Measurements from ENCODE around the gene KCNQ1OT1.

Gene KCNQ1OT1

DNA sequence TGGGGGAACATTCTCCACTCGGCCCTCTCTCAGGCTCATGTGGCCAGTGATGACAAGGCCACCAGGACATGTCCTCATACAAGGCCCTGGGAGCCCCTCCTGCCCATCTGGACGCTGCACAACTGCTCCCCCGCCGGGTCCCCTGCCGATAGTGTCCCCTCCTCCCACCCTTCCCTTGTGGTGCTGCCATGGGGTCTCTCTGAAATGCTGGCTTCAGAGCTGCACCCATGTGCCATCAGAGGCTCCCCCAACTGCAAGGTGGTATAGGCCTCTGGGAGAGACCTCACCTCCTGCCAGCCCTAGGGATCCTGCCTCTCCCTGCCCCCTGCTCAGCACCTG is 113.0 kb downstream of the KCNQ1OT1 start:
- Histone ChIP-seq H2BK15ac (ENCODE audit: low read length) (peak overlapping the region; percentile 18), H4K8ac (ENCODE audit: low read depth, low read length) (no peak overlapping the region), H3K4me1 (ENCODE audit: control insufficient read depth in 2 of 2, insufficient read depth in 1 of 2, low read depth in 1 of 2, low read length in 2 of 2) (peaks cover 0 to 12% of the 10 kb centered on the region in 2 donors), H3K36me3 (replicated peaks in 1 of 2; ENCODE audit: control insufficient read depth in 2 of 2, insufficient read depth in 2 of 2, low read length in 2 of 2) (no peaks in the 10 kb centered on the region), H3K4ac (ENCODE audit: low read length) (no peak overlapping the region), H2BK5ac (ENCODE audit: low read length) (no peak overlapping the region), H2BK12ac (ENCODE audit: low read length) (peak overlapping the region; percentile 4), H3K27me3 (ENCODE audit: control insufficient read depth in 3 of 3, insufficient read depth in 3 of 3, low read depth in 1 of 3, low read length in 3 of 3) (peaks cover 0 to 9% (median 0%) of the 10 kb centered on the region in 3 experiments), H3K18ac (ENCODE audit: low read length) (peak overlapping the region; percentile 89), H3K9me3 (replicated peaks in 1 of 2; ENCODE audit: control insufficient read depth in 2 of 2, insufficient read depth in 1 of 2, low read depth in 1 of 2, low read length in 2 of 2) (no peaks in the 10 kb centered on the region), H3K4me2 (ENCODE audit: insufficient read depth, low read length, poor library complexity, severe bottlenecking) (no peak overlapping the region), H3K14ac (ENCODE audit: low read length) (peak overlapping the region; percentile 14), H4K91ac (ENCODE audit: low read depth, low read length, poor library complexity) (no peak overlapping the region), H2BK120ac (ENCODE audit: low read depth, low read length) (no peak overlapping the region), H3K23ac (ENCODE audit: low read depth, low read length, poor library complexity) (peak overlapping the region; percentile 58), H3K27ac (replicated peaks; ENCODE audit: low read length) (no peak overlapping the region), H3K4me3 (ENCODE audit: low read length in 2 of 2) (no peak overlapping the region), H2AK5ac (ENCODE audit: low read depth, low read length) (peak overlapping the region; percentile 79), H3K9ac (ENCODE audit: low read depth, low read length, poor library complexity) (peak overlapping the region; percentile 52), H2AFZ (ENCODE audit: low read length) (no peak overlapping the region), H3K79me1 (ENCODE audit: low read depth, low read length) (peaks cover 2% of the 10 kb centered on the region)
- no peak for DNase-seq (ENCODE audit: low spot score)
- WGBS, 2 donors (ENCODE audit: extremely low coverage in 2 of 2, insufficient read length in 2 of 2, insufficient replicate concordance in 1 of 2), result no CpG with 5 or more reads among the region's 5 CpGs

DNA sequence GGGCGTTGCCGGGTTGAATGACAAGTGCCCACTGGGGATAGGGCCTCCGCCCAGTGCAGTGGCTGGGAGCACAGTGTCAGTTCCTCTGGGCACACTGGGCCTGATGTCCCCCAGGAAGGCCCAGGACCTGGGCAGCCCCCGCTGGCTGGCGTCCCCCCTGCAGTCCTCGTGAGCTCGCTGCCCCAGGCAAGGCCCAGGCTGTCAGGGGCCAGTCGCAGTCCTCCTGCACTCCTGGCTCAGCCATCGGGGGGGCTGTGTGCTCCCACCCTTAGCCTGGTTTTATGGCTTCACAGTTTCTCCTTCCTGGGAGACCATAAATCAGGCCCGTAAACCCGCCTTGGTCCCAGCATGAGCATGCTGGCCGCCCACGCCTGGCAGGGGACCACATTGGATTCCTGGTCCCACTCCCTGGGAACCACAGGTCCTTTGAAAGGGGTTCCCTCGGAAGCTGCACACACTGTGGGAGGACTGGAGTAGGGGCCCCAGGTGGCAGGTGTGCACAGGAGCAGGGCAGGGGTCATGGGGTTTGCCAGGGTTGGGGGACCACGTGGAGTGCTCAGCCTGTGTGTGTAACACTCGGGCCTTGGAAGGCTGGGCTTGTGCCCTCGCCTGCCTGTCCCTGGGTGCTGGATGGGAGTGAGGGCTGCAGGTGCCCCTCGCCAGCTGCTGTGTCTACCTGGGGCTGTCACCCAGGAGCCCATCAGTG is 113.6 kb downstream of the KCNQ1OT1 start:
- Histone ChIP-seq H3K4me1 (ENCODE audit: control insufficient read depth in 2 of 2, insufficient read depth in 1 of 2, low read depth in 1 of 2, low read length in 2 of 2) (peaks cover 0 to 9% of the 10 kb centered on the region in 2 donors), H2BK12ac (ENCODE audit: low read length) (peak overlapping the region; percentile 4), H2AK5ac (ENCODE audit: low read depth, low read length) (peak overlapping the region; percentile 79), H2BK5ac (ENCODE audit: low read length) (no peak overlapping the region), H3K9ac (ENCODE audit: low read depth, low read length, poor library complexity) (peak overlapping the region; percentile 52), H3K27ac (replicated peaks; ENCODE audit: low read length) (no peak overlapping the region), H3K4me3 (ENCODE audit: low read length in 2 of 2) (no peak overlapping the region), H3K4ac (ENCODE audit: low read length) (no peak overlapping the region), H3K27me3 (ENCODE audit: control insufficient read depth in 3 of 3, insufficient read depth in 3 of 3, low read depth in 1 of 3, low read length in 3 of 3) (peaks cover 0 to 14% (median 0%) of the 10 kb centered on the region in 3 experiments), H2AFZ (ENCODE audit: low read length) (no peak overlapping the region), H3K18ac (ENCODE audit: low read length) (peak overlapping the region; percentile 89), H4K8ac (ENCODE audit: low read depth, low read length) (no peak overlapping the region), H3K79me1 (ENCODE audit: low read depth, low read length) (peaks cover 2% of the 10 kb centered on the region), H3K4me2 (ENCODE audit: insufficient read depth, low read length, poor library complexity, severe bottlenecking) (no peak overlapping the region), H3K23ac (ENCODE audit: low read depth, low read length, poor library complexity) (no peak overlapping the region), H3K14ac (ENCODE audit: low read length) (no peak overlapping the region), H4K91ac (ENCODE audit: low read depth, low read length, poor library complexity) (no peak overlapping the region), H3K36me3 (replicated peaks in 1 of 2; ENCODE audit: control insufficient read depth in 2 of 2, insufficient read depth in 2 of 2, low read length in 2 of 2) (no peaks in the 10 kb centered on the region), H3K9me3 (replicated peaks in 1 of 2; ENCODE audit: control insufficient read depth in 2 of 2, insufficient read depth in 1 of 2, low read depth in 1 of 2, low read length in 2 of 2) (no peaks in the 10 kb centered on the region), H2BK120ac (ENCODE audit: low read depth, low read length) (no peak overlapping the region), H2BK15ac (ENCODE audit: low read length) (peak overlapping the region; percentile 63)
- no peak for DNase-seq (ENCODE audit: low spot score)
- WGBS, 2 donors (ENCODE audit: extremely low coverage in 2 of 2, insufficient read length in 2 of 2, insufficient replicate concordance in 1 of 2), result no CpG with 5 or more reads among the region's 18 CpGs

DNA sequence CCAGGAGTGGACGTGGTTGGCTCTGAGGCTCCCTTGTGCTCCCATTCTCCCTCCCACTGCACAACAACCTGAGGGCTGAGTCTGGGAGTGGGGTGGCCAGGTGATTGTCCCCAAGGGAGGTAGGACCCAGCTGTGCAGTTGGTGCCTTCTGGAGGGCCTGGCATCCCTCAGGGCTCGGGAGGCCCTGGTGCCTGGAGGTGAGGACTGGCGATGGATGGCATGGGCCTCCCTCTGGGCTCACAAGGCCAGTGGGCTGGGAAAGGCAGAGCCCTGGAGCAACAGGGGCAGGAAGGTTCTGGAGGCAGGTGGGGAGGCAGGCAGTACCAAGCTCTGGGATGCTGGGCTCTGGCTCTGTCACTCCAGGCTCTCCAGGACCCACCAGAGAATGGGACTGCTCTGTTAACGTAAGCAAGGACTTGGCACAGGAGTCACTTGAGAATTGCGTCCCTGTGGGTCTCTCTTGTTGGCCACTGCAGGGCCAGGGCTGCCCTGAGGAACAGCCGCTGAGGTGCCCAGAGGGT is 114.2 kb downstream of the KCNQ1OT1 start:
- DNase-seq (ENCODE audit: low spot score), result no peak
- peak overlapping the region; percentile 50 for H2AK5ac ChIP-seq (ENCODE audit: low read depth, low read length)

GRCh38 chr11:2584812-2585565 is 114.8 kb downstream of the KCNQ1OT1 start:
- no peak overlapping the region for H2BK5ac ChIP-seq (ENCODE audit: low read length)
- peaks cover 0 to 2% of the 10 kb centered on the region in 2 donors for H3K4me1 ChIP-seq (ENCODE audit: control insufficient read depth in 2 of 2, insufficient read depth in 1 of 2, low read depth in 1 of 2, low read length in 2 of 2)
- H2BK12ac ChIP-seq (ENCODE audit: low read length), result no peak overlapping the region
- H3K4ac ChIP-seq (ENCODE audit: low read length), result peak overlapping the region; percentile 44
- H3K36me3 ChIP-seq (replicated peaks in 1 of 2; ENCODE audit: control insufficient read depth in 2 of 2, insufficient read depth in 2 of 2, low read length in 2 of 2), result no peaks in the 10 kb centered on the region
- H3K27ac ChIP-seq (replicated peaks; ENCODE audit: low read length), result no peak overlapping the region
- peak overlapping the region; percentile 5 for H3K18ac ChIP-seq (ENCODE audit: low read length)
- H3K14ac ChIP-seq (ENCODE audit: low read length), result no peak overlapping the region
- H2BK120ac ChIP-seq (ENCODE audit: low read depth, low read length), result no peak overlapping the region
- WGBS, 2 donors (ENCODE audit: extremely low coverage in 2 of 2, insufficient read length in 2 of 2, insufficient replicate concordance in 1 of 2), result no CpG with 5 or more reads among the region's 18 CpGs
- no peak overlapping the region for H4K91ac ChIP-seq (ENCODE audit: low read depth, low read length, poor library complexity)
- H3K23ac ChIP-seq (ENCODE audit: low read depth, low read length, poor library complexity), result peak overlapping the region; percentile 21
- peak overlapping the region; percentile 13 for H2AK5ac ChIP-seq (ENCODE audit: low read depth, low read length)
- peaks cover 0 to 14% (median 0%) of the 10 kb centered on the region in 3 experiments for H3K27me3 ChIP-seq (ENCODE audit: control insufficient read depth in 3 of 3, insufficient read depth in 3 of 3, low read depth in 1 of 3, low read length in 3 of 3)
- H4K8ac ChIP-seq (ENCODE audit: low read depth, low read length), result no peak overlapping the region
- H3K4me2 ChIP-seq (ENCODE audit: insufficient read depth, low read length, poor library complexity, severe bottlenecking), result no peak overlapping the region
- peak overlapping the region; percentile 54 for H3K9ac ChIP-seq (ENCODE audit: low read depth, low read length, poor library complexity)
- H3K4me3 ChIP-seq (ENCODE audit: low read length in 2 of 2), result peak overlapping the region in 1 of 2 donors; percentile 55
- H3K79me1 ChIP-seq (ENCODE audit: low read depth, low read length), result peaks cover 2% of the 10 kb centered on the region
- no peak for DNase-seq (ENCODE audit: low spot score)
- H2BK15ac ChIP-seq (ENCODE audit: low read length), result peak overlapping the region; percentile 63
- H2AFZ ChIP-seq (ENCODE audit: low read length), result no peak overlapping the region
- H3K9me3 ChIP-seq (replicated peaks in 1 of 2; ENCODE audit: control insufficient read depth in 2 of 2, insufficient read depth in 1 of 2, low read depth in 1 of 2, low read length in 2 of 2), result no peaks in the 10 kb centered on the region

More for the DNA sequence above, 114.2 kb downstream of the KCNQ1OT1 start:
- WGBS, 2 donors (ENCODE audit: extremely low coverage in 2 of 2, insufficient read length in 2 of 2, insufficient replicate concordance in 1 of 2), result no CpG with 5 or more reads among the region's 6 CpGs
- Histone ChIP-seq H2BK15ac (ENCODE audit: low read length) (peak overlapping the region; percentile 63), H3K4ac (ENCODE audit: low read length) (no peak overlapping the region), H3K4me3 (ENCODE audit: low read length in 2 of 2) (no peak overlapping the region), H3K23ac (ENCODE audit: low read depth, low read length, poor library complexity) (no peak overlapping the region), H3K36me3 (replicated peaks in 1 of 2; ENCODE audit: control insufficient read depth in 2 of 2, insufficient read depth in 2 of 2, low read length in 2 of 2) (no peaks in the 10 kb centered on the region), H2BK5ac (ENCODE audit: low read length) (no peak overlapping the region), H3K9ac (ENCODE audit: low read depth, low read length, poor library complexity) (peak overlapping the region; percentile 54), H3K14ac (ENCODE audit: low read length) (no peak overlapping the region), H2AFZ (ENCODE audit: low read length) (no peak overlapping the region), H3K4me1 (ENCODE audit: control insufficient read depth in 2 of 2, insufficient read depth in 1 of 2, low read depth in 1 of 2, low read length in 2 of 2) (peaks cover 0 to 3% of the 10 kb centered on the region in 2 donors), H2BK120ac (ENCODE audit: low read depth, low read length) (no peak overlapping the region), H3K79me1 (ENCODE audit: low read depth, low read length) (peaks cover 2% of the 10 kb centered on the region), H2BK12ac (ENCODE audit: low read length) (peak overlapping the region; percentile 1), H3K18ac (ENCODE audit: low read length) (peak overlapping the region; percentile 18), H3K27ac (replicated peaks; ENCODE audit: low read length) (no peak overlapping the region), H3K4me2 (ENCODE audit: insufficient read depth, low read length, poor library complexity, severe bottlenecking) (no peak overlapping the region), H4K91ac (ENCODE audit: low read depth, low read length, poor library complexity) (no peak overlapping the region), H3K27me3 (ENCODE audit: control insufficient read depth in 3 of 3, insufficient read depth in 3 of 3, low read depth in 1 of 3, low read length in 3 of 3) (peaks cover 0 to 14% (median 0%) of the 10 kb centered on the region in 3 experiments), H3K9me3 (replicated peaks in 1 of 2; ENCODE audit: control insufficient read depth in 2 of 2, insufficient read depth in 1 of 2, low read depth in 1 of 2, low read length in 2 of 2) (no peaks in the 10 kb centered on the region), H4K8ac (ENCODE audit: low read depth, low read length) (no peak overlapping the region)

All from neuronal stem cell (in vitro differentiated cells).